IMR-90 (cell line): ENCODE measurements around the gene DDX54. TPM values are rescaled to one million over a fixed set of nuclear protein-coding genes. Genes with fewer than 3 reads are reported as not detected.

ENCODE experiments used
- ATAC-seq: fragments of 200-7000 bp; cut with Tn5 transposase; 2 replicates; pipeline ENCODE4 v1.9.1; 2020; ENCODE audit warnings: low read depth, mild to moderate bottlenecking, moderate library complexity
- BruUV-seq: library from RNA; stranded (reverse); fragments of 400-500 nt; replicated peaks from 2 replicates; lab custom pipeline; 2021; lab: Mats Ljungman, UMichigan
- CTCF ChIA-PET: fragments of 300-600 bp; formaldehyde crosslinking; extraction: SDS; loops from one replicate; lab custom pipeline; 2021; ENCODE audit warnings: antibody characterized with exemption; lab: Yijun Ruan, JAX
- POLR2A ChIA-PET: fragments of 300-600 bp; sonication (Branson Sonifier 250); formaldehyde crosslinking; loops from one replicate; lab custom pipeline; 2022; ENCODE audit warnings: antibody characterized with exemption; ENCODE audit not compliant: unreplicated experiment; lab: Charles Lee
- DNase-seq: peaks from one replicate; pipeline ENCODE4 v3.0.0; 2013
- H2AFZ ChIP-seq: replicated peaks from 2 replicates; pipeline ENCODE3; 2013; ENCODE audit warnings: low read length, mild to moderate bottlenecking; ENCODE audit not compliant: poor library complexity
- H2AK5ac ChIP-seq: 2 replicates; pipeline ENCODE4 v1.6.1; 2013; ENCODE audit warnings: low read depth, low read length, inconsistent platforms
- H2AK9ac ChIP-seq: replicated peaks from 2 replicates; pipeline ENCODE3; 2013; ENCODE audit warnings: mild to moderate bottlenecking, low read depth, low read length, moderate library complexity; ENCODE audit not compliant: poor library complexity
- H2BK120ac ChIP-seq: 2 replicates; pipeline ENCODE4 v1.6.1; 2013; ENCODE audit warnings: low read depth, low read length, inconsistent platforms
- H2BK15ac ChIP-seq: 3 replicates; pipeline ENCODE4 v1.6.1; 2013; ENCODE audit warnings: low read depth, low read length, inconsistent platforms
- H2BK20ac ChIP-seq: 2 replicates; pipeline ENCODE4 v1.6.1; 2013; ENCODE audit warnings: low read depth, mild to moderate bottlenecking, inconsistent platforms, low read length, moderate library complexity
- H2BK5ac ChIP-seq: 2 replicates; pipeline ENCODE4 v1.6.1; 2013; ENCODE audit warnings: mild to moderate bottlenecking, low read depth, low read length, inconsistent platforms; ENCODE audit not compliant: poor library complexity, severe bottlenecking
- H3K14ac ChIP-seq: replicated peaks from 2 replicates; pipeline ENCODE4 v1.6.1; 2013; ENCODE audit warnings: low read depth, low read length, inconsistent platforms
- H3K18ac ChIP-seq: 2 replicates; pipeline ENCODE4 v1.6.1; 2013; ENCODE audit warnings: low read depth, low read length, control low read depth
- H3K23ac ChIP-seq: 2 replicates; pipeline ENCODE4 v1.6.1; 2013; ENCODE audit warnings: low read depth, low read length, inconsistent platforms
- H3K27ac ChIP-seq: 2 replicates; pipeline ENCODE4 v1.5.1; 2013; ENCODE audit warnings: mild to moderate bottlenecking, control low read depth, low read length; ENCODE audit not compliant: insufficient read depth
- H3K27me3 ChIP-seq: 2 replicates; pipeline ENCODE4 v1.6.1; 2013; ENCODE audit warnings: low read length; ENCODE audit not compliant: control insufficient read depth, insufficient read depth
- H3K36me3 ChIP-seq: 2 replicates; pipeline ENCODE4 v1.6.1; 2013; ENCODE audit warnings: low read length, mixed read lengths; ENCODE audit not compliant: control insufficient read depth, insufficient read depth
- H3K4ac ChIP-seq: 2 replicates; pipeline ENCODE4 v1.6.1; 2013; ENCODE audit warnings: low read depth, low read length, inconsistent platforms
- H3K4me1 ChIP-seq: 2 replicates; pipeline ENCODE4 v1.6.1; 2013; ENCODE audit warnings: low read length, mixed read lengths; ENCODE audit not compliant: control insufficient read depth, insufficient read depth
- H3K4me2 ChIP-seq: 2 replicates; pipeline ENCODE4 v1.6.1; 2013; ENCODE audit warnings: low read depth, mild to moderate bottlenecking, control low read depth, low read length, moderate library complexity
- H3K4me3 ChIP-seq: 2 replicates; pipeline ENCODE4 v1.5.1; 2013; ENCODE audit warnings: low read depth, mild to moderate bottlenecking, control low read depth, low read length, moderate library complexity; ENCODE audit not compliant: insufficient read depth
- H3K56ac ChIP-seq: 2 replicates; pipeline ENCODE4 v1.6.1; 2013; ENCODE audit warnings: low read length, inconsistent platforms; ENCODE audit not compliant: insufficient read depth; ENCODE audit errors: extremely low read depth
- H3K79me1 ChIP-seq, 2 experiments: 2 replicates each; pipeline ENCODE4 v1.6.1; 2013; ENCODE audit warnings: low read length in 2 of 2, inconsistent platforms in 1 of 2, low read depth in 1 of 2
- H3K9ac ChIP-seq: 2 replicates; pipeline ENCODE4 v1.6.1; 2013; ENCODE audit warnings: low read depth, low read length, control low read depth
- H3K9me1 ChIP-seq: 2 replicates; pipeline ENCODE4 v1.6.1; 2013; ENCODE audit warnings: low read length, inconsistent platforms; ENCODE audit not compliant: insufficient read depth
- H3K9me3 ChIP-seq: 2 replicates; pipeline ENCODE4 v1.6.1; 2013; ENCODE audit warnings: low read length; ENCODE audit not compliant: control insufficient read depth, insufficient read depth
- H4K20me1 ChIP-seq: 2 replicates; pipeline ENCODE4 v1.6.1; 2013; ENCODE audit warnings: low read length, inconsistent platforms; ENCODE audit not compliant: insufficient read depth
- H4K5ac ChIP-seq: 2 replicates; pipeline ENCODE4 v1.6.1; 2013; ENCODE audit warnings: mild to moderate bottlenecking, low read depth, low read length, control low read depth
- H4K8ac ChIP-seq, 2 experiments: 2 replicates each; pipeline ENCODE4 v1.6.1; 2013; ENCODE audit warnings: low read depth in 2 of 2, low read length in 2 of 2, control low read depth in 1 of 2, inconsistent platforms in 1 of 2
- H4K91ac ChIP-seq: 2 replicates; pipeline ENCODE4 v1.6.1; 2013; ENCODE audit warnings: low read depth, low read length, inconsistent platforms; ENCODE audit not compliant: insufficient read depth
- BHLHE40 ChIP-seq: fragments of 150-350 bp; IDR thresholded peaks from 2 replicates; pipeline ENCODE4 v1.6.1; 2016; ENCODE audit warnings: mild to moderate bottlenecking, low read depth, low read length
- CEBPB ChIP-seq: IDR thresholded peaks from 2 replicates; pipeline ENCODE4 v1.6.1; 2012; ENCODE audit warnings: low read depth, low read length, improper control_type of control experiment
- CHD1 ChIP-seq: IDR thresholded peaks from 2 replicates; pipeline ENCODE4 v1.6.1; 2012; ENCODE audit warnings: low read depth, low read length, improper control_type of control experiment
- CTCF ChIP-seq: conservative IDR thresholded peaks from 2 replicates; pipeline ENCODE4 v1.5.1; 2012; ENCODE audit warnings: mild to moderate bottlenecking, low read depth, low read length, improper control_type of control experiment
- ELK1 ChIP-seq: fragments of 150-350 bp; IDR thresholded peaks from 2 replicates; pipeline ENCODE4 v1.6.1; 2016; ENCODE audit warnings: low read depth, mild to moderate bottlenecking, low read length, moderate library complexity, borderline replicate concordance
- FOS ChIP-seq: fragments of 150-350 bp; IDR thresholded peaks from 2 replicates; pipeline ENCODE4 v1.6.1; 2016; ENCODE audit warnings: low read depth, low read length
- MAFK ChIP-seq: IDR thresholded peaks from 2 replicates; pipeline ENCODE4 v1.6.1; 2012; ENCODE audit warnings: low read depth, low read length, improper control_type of control experiment
- MAZ ChIP-seq: IDR thresholded peaks from 2 replicates; pipeline ENCODE4 v1.6.1; 2012; ENCODE audit warnings: low read depth, mild to moderate bottlenecking, low read length, improper control_type of control experiment, moderate library complexity, borderline replicate concordance
- MXI1 ChIP-seq: IDR thresholded peaks from 2 replicates; pipeline ENCODE4 v1.6.1; 2012; ENCODE audit warnings: low read depth, mild to moderate bottlenecking, low read length, moderate library complexity, borderline replicate concordance
- POLR2A ChIP-seq: IDR thresholded peaks from 2 replicates; pipeline ENCODE4 v1.6.1; 2012; ENCODE audit warnings: mild to moderate bottlenecking, low read depth, low read length
- RAD21 ChIP-seq: IDR thresholded peaks from 2 replicates; pipeline ENCODE4 v1.6.1; 2012; ENCODE audit warnings: low read length, improper control_type of control experiment
- RCOR1 ChIP-seq: IDR thresholded peaks from 2 replicates; pipeline ENCODE4 v1.6.1; 2012; ENCODE audit warnings: mild to moderate bottlenecking, low read length, improper control_type of control experiment; ENCODE audit not compliant: insufficient replicate concordance
- RFX5 ChIP-seq: IDR thresholded peaks from 2 replicates; pipeline ENCODE4 v1.8.0; 2012; ENCODE audit warnings: low read depth, mild to moderate bottlenecking, low read length, moderate library complexity
- SMC3 ChIP-seq: fragments of 150-350 bp; IDR thresholded peaks from 2 replicates; pipeline ENCODE4 v1.6.1; 2016; ENCODE audit warnings: low read depth, mild to moderate bottlenecking, antibody characterized with exemption, low read length, moderate library complexity
- USF2 ChIP-seq: fragments of 150-350 bp; IDR thresholded peaks from 2 replicates; pipeline ENCODE4 v1.6.1; 2017; ENCODE audit warnings: mild to moderate bottlenecking, antibody characterized with exemption, low read length, low read depth
- WGBS, 2 experiments: methylation state at CpG; one replicate each; pipeline versions ENCODE4 v1.1.5 to v1.1.7; 2013; ENCODE audit warnings: missing lambda C conversion rate in 2 of 2; ENCODE audit not compliant: insufficient read length in 1 of 2; ENCODE audit errors: extremely low coverage in 2 of 2; 5-methylcytosine and 5-hydroxymethylcytosine counted together
- dilution Hi-C: fragments of 300-500 bp; cut with HindIII; formaldehyde crosslinking; loops from one replicate; pipeline ENCODE4 v1.14.3; 2018; ENCODE audit warnings: low sequenced_read_pairs; ENCODE audit not compliant: unreplicated experiment
- in situ Hi-C: fragments of 300-500 bp; cut with MboI; formaldehyde crosslinking; loops from 3 replicates; pipeline ENCODE4 v1.14.3; 2019; ENCODE audit warnings: low sequenced_read_pairs, inconsistent platforms, mixed read lengths
- intact Hi-C: fragments of 100-400 bp; cut with micrococcal nuclease; formaldehyde crosslinking; loops from 2 replicates; pipeline ENCODE4 v1.10.0; 2022
- polyA plus RNA-seq, 3 experiments: library from polyadenylated mRNA; depleted of rRNA; stranded (reverse); fragments of >200 nt; gene quantifications; 2 replicates each; pipeline ENCODE4 v1.2.3, GENCODE V29; 2012; ENCODE audit warnings: low replicate concordance in 1 of 3
- total RNA-seq: library from RNA; depleted of rRNA; stranded (reverse); fragments of >200 nt; gene quantifications from 2 replicates; pipeline ENCODE4 v1.2.3, GENCODE V29; 2012

DDX54 gene
- total and polyA plus RNA-seq, 2 of the 4 experiments (the other 2 are of a cell fraction), result 23.8 to 47.5 TPM

- CTCF ChIA-PET, result no interaction called here
- H2BK5ac ChIP-seq, result peak overlapping the region; percentile 84
- no peak overlapping the region for H2AFZ ChIP-seq
- H2AK9ac ChIP-seq, result no peak overlapping the region
- H3K36me3 ChIP-seq, result no peaks in the 10 kb centered on the region
- H2BK120ac ChIP-seq, result peak overlapping the region; percentile 12; the same call in 1 of the 2 replicates
- H4K91ac ChIP-seq, result no peak overlapping the region
- intact Hi-C loops, result loop anchor here (2.0 kb wide), 1 partner anchor 18 kb away; no protein-coding TSS in a partner anchor
- H2BK15ac ChIP-seq, result no peak overlapping the region; the same call in 2 of the 3 replicates
- no peaks in the 10 kb centered on the region for H3K27me3 ChIP-seq
- H2BK20ac ChIP-seq, result 0 out of 2 replicates have a peak overlapping the region, but pooled peaks have one; percentile 3
- POLR2A ChIA-PET, result interaction anchor here (0.6 kb wide), 1 partner anchor 9 kb away, joined by 3 read pairs; no protein-coding TSS in a partner anchor
- H4K20me1 ChIP-seq, result 0 out of 2 replicates have a peak, but pooled peaks cover 3% of the 10 kb centered on the region
- dilution Hi-C loops, result no loop called here
- no peak overlapping the region for H4K5ac ChIP-seq
- H4K8ac ChIP-seq, result peak overlapping the region in 1 of 2 experiments; percentile 29; a peak in 2 of 4 replicates
- peaks cover 3% of the 10 kb centered on the region; the same call in 1 of the 2 replicates for H3K4me1 ChIP-seq
- H3K4ac ChIP-seq, result peak overlapping the region; percentile 42; the same call in 1 of the 2 replicates
- peaks cover 4% of the 10 kb centered on the region for H3K9me1 ChIP-seq
- no TSS peak for BruUV-seq
- H3K79me1 ChIP-seq, result no peaks in the 10 kb centered on the region
- DNase-seq, result peak; percentile 97
- in situ Hi-C loops, result no loop called here
- no peak overlapping the region for H3K23ac ChIP-seq
- no peak overlapping the region for H3K14ac ChIP-seq
- H3K18ac ChIP-seq, result peak overlapping the region; percentile 48; the same call in 1 of the 2 replicates
- H3K4me3 ChIP-seq, result no peak overlapping the region
- peak; percentile 94 for ATAC-seq
- H3K9me3 ChIP-seq, result no peaks in the 10 kb centered on the region
- H2AK5ac ChIP-seq, result no peak overlapping the region
- peak overlapping the region; percentile 55; the same call in 1 of the 2 replicates for H3K27ac ChIP-seq
- H3K9ac ChIP-seq, result no peak overlapping the region
- no peak overlapping the region for H3K56ac ChIP-seq
- no CpG with 5 or more reads among the region's 5 CpGs for WGBS, 2 experiments
- H3K4me2 ChIP-seq, result peak overlapping the region; percentile 50
- no peak for TF ChIP-seq CTCF
- TF ChIP-seq MXI1, result no peak
- peak; percentile 20; the same call in 1 of the 2 replicates for TF ChIP-seq BHLHE40
- TF ChIP-seq RFX5, result no peak
- no peak for TF ChIP-seq ELK1
- TF ChIP-seq CHD1, result no peak
- peak; percentile 98 for TF ChIP-seq CEBPB
- no peak for TF ChIP-seq USF2
- TF ChIP-seq RAD21, result peak; percentile 4; the same call in 1 of the 2 replicates
- 0 out of 2 replicates have a peak, but pooled peaks have one; percentile 6 for TF ChIP-seq SMC3
- peak; percentile 99 for TF ChIP-seq RCOR1
- TF ChIP-seq FOS, result peak; percentile 69
- no peak for TF ChIP-seq POLR2A
- peak; percentile 66 for TF ChIP-seq MAZ
- 0 out of 2 replicates have a peak, but pooled peaks have one; percentile 12 for TF ChIP-seq MAFK
These were observed 29.7 kb upstream of the DDX54 start for GRCh38 chr12:113214895-113215400.
